ENCODE measurements around the gene XRRA1.

- no peak for TF ChIP-seq CTCF (IDR thresholded peaks at IDR 0.05)
- no peak for TF ChIP-seq POLR2A (IDR thresholded peaks at IDR 0.05)
- no peak for TF ChIP-seq EP300 (IDR thresholded peaks at IDR 0.05)
These were observed 129.5 kb downstream of the XRRA1 start for GRCh38 chr11:74819400-74819799.

All from ovary (tissue), 3 donors.